GM21360 (cell line): ENCODE results near the gene PDE4B.
"Not testable (repeated sequence)": the region's sequence is repeated elsewhere in the genome, so short reads cannot be mapped to it uniquely, and the experiment has no call there.

Experiments
- ATAC-seq: cut with Tn5 transposase; IDR thresholded peaks from one replicate; pipeline ENCODE4 v1.9.1; 2021; ENCODE audit warnings: mild to moderate bottlenecking, moderate library complexity; ENCODE audit not compliant: unreplicated experiment

Gene PDE4B

GRCh38 chr1:66112744-66113400 lies 320.2 kb downstream of the PDE4B start:
- no peak for ATAC-seq

GRCh38 chr1:66119148-66119547 lies 326.5 kb downstream of the PDE4B start:
- ATAC-seq: no peak

- ATAC-seq: no peak
Observed at GRCh38 chr1:66124670-66125069, 332.0 kb downstream of the PDE4B start.

GRCh38 chr1:66128641-66129040 lies 335.9 kb downstream of the PDE4B start:
- not testable (repeated sequence) for ATAC-seq

- no peak for ATAC-seq
Observed at GRCh38 chr1:66132324-66132723, 339.6 kb downstream of the PDE4B start.

GRCh38 chr1:66134004-66134403 lies 341.3 kb downstream of the PDE4B start:
- no peak for ATAC-seq

- ATAC-seq: no peak
Observed at GRCh38 chr1:66135161-66135560, 342.5 kb downstream of the PDE4B start.

GRCh38 chr1:66136423-66136822 lies 343.7 kb downstream of the PDE4B start:
- ATAC-seq: not testable (repeated sequence)

- ATAC-seq: no peak
Observed at GRCh38 chr1:66137235-66137634, 344.5 kb downstream of the PDE4B start.

- ATAC-seq: no peak
Observed at GRCh38 chr1:66138613-66139012, 345.9 kb downstream of the PDE4B start.

GRCh38 chr1:66140072-66140471 lies 347.4 kb downstream of the PDE4B start:
- no peak for ATAC-seq

- ATAC-seq: no peak
Observed at GRCh38 chr1:66143651-66144050, 351.0 kb downstream of the PDE4B start.

- ATAC-seq: no peak
Observed at GRCh38 chr1:66147226-66147835, 354.6 kb downstream of the PDE4B start.

GRCh38 chr1:66152034-66152433 lies 359.3 kb downstream of the PDE4B start:
- no peak for ATAC-seq

- no peak for ATAC-seq
Observed at GRCh38 chr1:66154394-66154793, 361.7 kb downstream of the PDE4B start.

- no peak for ATAC-seq
Observed at GRCh38 chr1:66156144-66156543, 363.4 kb downstream of the PDE4B start.

GRCh38 chr1:66159800-66160199 lies 367.1 kb downstream of the PDE4B start:
- no peak for ATAC-seq

- ATAC-seq: no peak
Observed at GRCh38 chr1:66160719-66161118, 368.0 kb downstream of the PDE4B start.

GRCh38 chr1:66166753-66167152 lies 374.1 kb downstream of the PDE4B start:
- ATAC-seq: no peak

- ATAC-seq: no peak
Observed at GRCh38 chr1:66167267-66167666, 374.6 kb downstream of the PDE4B start.

GRCh38 chr1:66168467-66168887 lies 375.8 kb downstream of the PDE4B start:
- ATAC-seq: no peak

GRCh38 chr1:66168948-66169671 lies 376.4 kb downstream of the PDE4B start:
- no peak for ATAC-seq
